HepG2 (cell line): ENCODE data around the gene HIC1. TPM values are rescaled to one million over a fixed set of nuclear protein-coding genes. Genes with fewer than 3 reads are reported as not detected.
A peak's percentile ranks its signal among the peaks of the same experiment; 100 is the strongest.

Experiments
- ATAC-seq: fragments of 200-7000 bp; cut with Tn5 transposase; 3 replicates; pipeline ENCODE4 v1.9.1; 2020; ENCODE audit warnings: mild to moderate bottlenecking, moderate library complexity
- BruUV-seq: library from RNA; stranded (reverse); fragments of 400-500 nt; replicated peaks from 2 replicates; lab custom pipeline; 2021; lab: Mats Ljungman, UMichigan
- CTCF ChIA-PET: fragments of 300-600 bp; formaldehyde crosslinking; extraction: SDS; loops from one replicate; lab custom pipeline; 2021; ENCODE audit warnings: low total read pairs, inconsistent platforms, low intra/inter-chr PET ratio; lab: Yijun Ruan, JAX
- POLR2A ChIA-PET: fragments of 350-600 bp; sonication (Branson Sonifier 250); formaldehyde crosslinking; loops from one replicate; lab custom pipeline; 2020; ENCODE audit warnings: antibody characterized with exemption, inconsistent platforms; lab: Yijun Ruan, JAX
- DNase-seq: peaks from one replicate; pipeline ENCODE4 v3.0.0-alpha.2; 2015; ENCODE audit warnings: low spot score
- FAIRE-seq: peaks from 3 replicates; lab custom pipeline; 2011; peaks lifted over from hg19 to GRCh38; lab: Jason Lieb, UNC
- H2AFZ ChIP-seq: one replicate; pipeline ENCODE4 v1.6.1; 2011; ENCODE audit warnings: low read length, inconsistent platforms
- H3K27ac ChIP-seq: fragments of 300-600 bp; 3 replicates; pipeline ENCODE4 v1.8.0; 2011; ENCODE audit warnings: mixed run types, mild to moderate bottlenecking, mixed read lengths, low read length, inconsistent platforms; ENCODE audit not compliant: insufficient read depth; ENCODE audit errors: extremely low read length
- H3K27me3 ChIP-seq, 2 experiments: fragments of 200-600 bp in 1 of 2; 2 replicates in 1 of 2; 3 replicates in 1 of 2; pipeline versions ENCODE4 v1.6.0 to v1.8.0; 2011; ENCODE audit warnings: low read length in 2 of 2, mild to moderate bottlenecking in 2 of 2, moderate library complexity in 2 of 2, inconsistent platforms in 1 of 2; ENCODE audit not compliant: insufficient read depth in 2 of 2, control insufficient read depth in 1 of 2
- H3K36me3 ChIP-seq, 2 experiments: fragments of 200-600 bp in 1 of 2; replicated peaks in 1 of 2; 2 replicates in 1 of 2; 3 replicates in 1 of 2; pipeline versions ENCODE4 v1.5.1 to v1.8.0; 2011; ENCODE audit warnings: low read length in 2 of 2, inconsistent platforms in 1 of 2; ENCODE audit not compliant: insufficient read depth in 2 of 2, control insufficient read depth in 1 of 2
- H3K4me1 ChIP-seq: 2 replicates; pipeline ENCODE4 v1.5.1; 2012; ENCODE audit warnings: low read length, inconsistent platforms; ENCODE audit not compliant: insufficient read depth
- H3K4me2 ChIP-seq: 2 replicates; pipeline ENCODE4 v1.6.0; 2011; ENCODE audit warnings: low read depth, low read length, inconsistent platforms
- H3K4me3 ChIP-seq, 3 experiments: fragments of 200-600 bp in 1 of 3; sonication (generic), shearing (Covaris generic) in 1 of 3; replicated peaks in 1 of 3; 2 replicates each; pipeline ENCODE4 v1.5.1; 2011 to 2016; ENCODE audit warnings: low read length in 3 of 3, inconsistent platforms in 2 of 3, low read depth in 2 of 3, mild to moderate bottlenecking in 2 of 3, control low read depth in 1 of 3, mixed read lengths in 1 of 3; ENCODE audit not compliant: insufficient read depth in 1 of 3
- H3K79me2 ChIP-seq: one replicate; pipeline ENCODE4 v1.6.1; 2011; ENCODE audit warnings: low read length, inconsistent platforms; ENCODE audit not compliant: insufficient read depth
- H3K9ac ChIP-seq: 2 replicates; pipeline ENCODE4 v1.6.0; 2011; ENCODE audit warnings: mild to moderate bottlenecking, low read depth, low read length, inconsistent platforms; ENCODE audit not compliant: insufficient read depth
- H3K9me3 ChIP-seq: 2 replicates; pipeline ENCODE4 v1.5.1; 2012; ENCODE audit warnings: mild to moderate bottlenecking, low read length
- H4K20me1 ChIP-seq: 2 replicates; pipeline ENCODE4 v1.6.0; 2011; ENCODE audit warnings: inconsistent platforms, mild to moderate bottlenecking, low read length, moderate library complexity; ENCODE audit not compliant: insufficient read depth
- FOXK1 ChIP-seq: sonication (generic); formaldehyde crosslinking; IDR thresholded peaks from 2 replicates; pipeline ENCODE4 v1.4.0; 2020; ENCODE audit warnings: low read depth, missing genetic modification reagents, borderline replicate concordance
- GABPB1 ChIP-seq: IDR thresholded peaks from 2 replicates; pipeline ENCODE4 v1.6.1; 2016; ENCODE audit warnings: mild to moderate bottlenecking, missing genetic modification reagents, moderate library complexity, missing compliant biosample characterization
- GATAD1 ChIP-seq: IDR thresholded peaks from 2 replicates; pipeline ENCODE4 v1.6.1; 2016; ENCODE audit warnings: missing genetic modification reagents, missing compliant biosample characterization
- HNRNPK ChIP-seq: fragments of 200-400 bp; formaldehyde crosslinking; IDR thresholded peaks from 2 replicates; pipeline ENCODE4 v1.6.1; 2018; ENCODE audit warnings: low read length, low read depth, moderate library complexity, mild to moderate bottlenecking; ENCODE audit not compliant: poor library complexity, severe bottlenecking
- IRF2 ChIP-seq: IDR thresholded peaks from 2 replicates; pipeline ENCODE4 v1.6.1; 2018; ENCODE audit warnings: missing genetic modification reagents, missing compliant biosample characterization
- NFATC3 ChIP-seq: sonication (generic); formaldehyde crosslinking; IDR thresholded peaks from 2 replicates; pipeline ENCODE4 v1.5.1; 2020; ENCODE audit warnings: mild to moderate bottlenecking, missing genetic modification reagents
- PITX1 ChIP-seq: sonication (generic); formaldehyde crosslinking; IDR thresholded peaks from 2 replicates; pipeline ENCODE4 v1.5.1; 2020; ENCODE audit warnings: mild to moderate bottlenecking, missing genetic modification reagents
- SYNCRIP ChIP-seq: fragments of 200-400 bp; formaldehyde crosslinking; IDR thresholded peaks from 2 replicates; pipeline ENCODE4 v1.6.1; 2018; ENCODE audit warnings: mild to moderate bottlenecking, low read depth, low read length; ENCODE audit not compliant: insufficient read depth
- XRCC5 ChIP-seq: fragments of 200-400 bp; formaldehyde crosslinking; optimal IDR thresholded peaks from 2 replicates; pipeline ENCODE3; 2017; ENCODE audit warnings: mild to moderate bottlenecking, low read length
- ZFY ChIP-seq: sonication (generic); formaldehyde crosslinking; IDR thresholded peaks from 2 replicates; pipeline ENCODE4 v1.4.0; 2020; ENCODE audit warnings: missing genetic modification reagents
- ZNF12 ChIP-seq: sonication (generic); formaldehyde crosslinking; IDR thresholded peaks from 2 replicates; pipeline ENCODE4 v1.5.0; 2020; ENCODE audit warnings: missing genetic modification reagents
- WGBS: methylation state at CpG from one replicate; pipeline ENCODE4 v1.1.6; 2017; ENCODE audit warnings: low lambda C conversion rate; 5-methylcytosine and 5-hydroxymethylcytosine counted together
- in situ Hi-C: cut with HindIII; loops from 2 replicates; pipeline ENCODE4 v1.10.0; 2017; ENCODE audit warnings: low pct_unique_long_range_greater_than_20kb; ENCODE audit not compliant: extremely low pct_ligation_motif_present
- intact Hi-C: fragments of 100-400 bp; cut with micrococcal nuclease; formaldehyde crosslinking; loops from one replicate; pipeline ENCODE4 v1.10.0; 2022; ENCODE audit not compliant: unreplicated experiment
- polyA plus RNA-seq, 8 experiments: library from polyadenylated mRNA; depleted of rRNA in 3 of 8; stranded (reverse) in 7 of 8; unstranded in 1 of 8; fragments of >200 nt; fragmentation: Illumina TruSeq in 4 of 8; extraction: Trizol in 4 of 8; gene quantifications; 2 replicates each; pipeline versions ENCODE4 v1.2.1 to v1.2.3, GENCODE V29; 2011 to 2016; ENCODE audit warnings: low read depth in 4 of 8, missing spikeins in 1 of 8, mixed read lengths in 1 of 8; ENCODE audit not compliant: insufficient read depth in 1 of 8
- total RNA-seq, 5 experiments: library from RNA; depleted of rRNA; stranded (reverse); fragments of >200 nt; fragmentation: Illumina TruSeq; extraction: Trizol; gene quantifications; 2 replicates each; pipeline ENCODE4 v1.2.3, GENCODE V29; 2016; ENCODE audit warnings: low read depth in 1 of 5
- TF ChIP-seq, protein P1 (sequence below): IDR thresholded peaks from 2 replicates; pipeline ENCODE4 v1.6.1; 2016; ENCODE audit warnings: control low read depth
- TF ChIP-seq, protein P2 (sequence below): IDR thresholded peaks from 2 replicates; pipeline ENCODE4 v1.6.1; 2018; ENCODE audit warnings: missing genetic modification reagents, mild to moderate bottlenecking, missing compliant biosample characterization

The HIC1 gene
- total and polyA plus RNA-seq, 2 of the 13 experiments (the other 11 are each of a cell fraction or from before 2014, with no cell fraction given), result 0.04 to 0.31 TPM

DNA sequence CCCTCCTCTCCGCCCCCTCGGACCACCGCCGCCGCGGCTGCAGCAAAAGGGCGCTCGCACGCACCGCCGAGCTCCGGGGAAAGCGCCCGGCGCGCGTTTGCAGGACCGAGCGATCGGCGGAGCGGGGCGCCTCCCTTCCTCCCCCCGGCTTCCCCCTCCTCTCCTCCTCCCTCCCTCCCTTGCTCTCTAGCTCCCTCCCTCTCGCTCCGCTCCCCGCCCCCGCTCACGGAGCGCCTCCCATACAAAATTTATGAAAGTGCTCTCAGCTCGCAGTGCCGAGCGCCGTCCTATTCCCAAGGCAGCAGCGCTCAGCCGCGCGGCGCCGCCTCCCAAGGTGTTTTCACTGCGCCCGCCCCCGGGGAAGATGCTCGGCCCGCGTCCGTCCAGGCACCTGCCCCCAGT is 29.7 kb upstream of the HIC1 start, which contains the start of gene RTN4RL1:
Gene RTN4RL1, minus strand, starts transcription at position 115 of the 402 bp plus-strand sequence. CDS start 469 bp downstream, outside the sequence.
- Histone ChIP-seq H3K9ac (no peak within 1 kb of the TSS), H3K4me3 (peak within 1 kb of the TSS; percentile 48 to 67 (median 48); a peak in 5 of 6 replicates), H3K4me2 (peak within 1 kb of the TSS; percentile 77), H3K27ac (no peak within 1 kb of the TSS), H3K36me3 (no peaks in the 10 kb centered on the region), H3K27me3 (peaks cover 9 to 59% of the 10 kb centered on the region in 2 experiments), H3K9me3 (no peaks in the 10 kb centered on the region), H2AFZ (no peak within 1 kb of the TSS), H3K4me1 (peaks cover 33% of the 10 kb centered on the region), H4K20me1 (no peaks in the 10 kb centered on the region), H3K79me2 (no peaks in the 10 kb centered on the region)
- ATAC-seq (no peak; the same call in 2 of the 3 replicates), DNase-seq (no peak), FAIRE-seq (no peak)
- in situ Hi-C loops (loop anchor here (5.0 to 25.0 kb wide), 2 partner anchors 118 to 313 kb away; partner anchors contain the start of genes TLCD2 and WDR81), intact Hi-C loops (loop anchor here (10.0 kb wide), 2 partner anchors 50 to 140 kb away; no protein-coding TSS in a partner anchor)
- TF ChIP-seq HNRNPK (peak; percentile 74), SYNCRIP (no peak), NFATC3 (CRISPR knock-in tag) (no peak)
- POLR2A ChIA-PET, result interaction anchor here (2.5 to 2.8 kb wide), 2 partner anchors 28 to 116 kb away, joined by 18 read pairs; no protein-coding TSS in a partner anchor
- BruUV-seq, result no TSS peak
- CTCF ChIA-PET, result interaction anchor here (1.7 to 2.5 kb wide), 2 partner anchors 116 to 143 kb away, joined by 6 to 31 read pairs; no protein-coding TSS in a partner anchor
- WGBS, result 1% methylated on average over 21 of the region's 47 CpGs

DNA sequence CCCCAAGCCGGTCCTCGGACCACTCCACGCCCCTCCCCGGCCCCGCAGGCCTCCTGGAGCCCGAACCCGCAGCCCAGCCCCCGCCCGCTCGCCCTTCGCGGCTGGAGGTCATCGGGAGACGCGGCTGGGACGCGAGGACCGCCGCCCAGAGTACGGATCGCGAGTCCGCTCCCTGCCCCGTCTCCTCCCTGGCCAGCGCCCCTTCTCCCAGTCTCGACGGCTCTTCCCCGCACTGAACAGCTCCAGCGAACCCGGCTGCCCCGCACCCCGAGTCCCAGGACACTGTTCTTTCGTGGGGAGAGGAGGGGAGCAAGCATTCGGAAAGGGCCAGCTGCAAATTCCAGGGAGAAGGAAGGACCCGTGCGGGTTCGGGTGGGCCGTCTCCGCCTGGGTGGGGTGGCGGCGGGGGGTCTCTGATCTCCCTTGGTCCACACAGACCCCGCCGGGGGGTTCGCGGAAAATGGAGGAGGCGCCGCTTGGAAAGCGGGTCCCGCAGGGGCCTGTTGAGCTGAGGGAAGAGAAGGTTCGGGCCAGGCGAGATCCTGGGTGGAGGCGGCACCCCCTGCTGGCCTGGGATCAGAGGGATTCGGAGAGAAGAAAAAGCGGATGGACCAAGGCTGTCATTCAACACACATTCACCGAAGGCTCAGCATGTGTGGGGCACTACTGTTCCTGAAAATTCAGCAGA is 29.1 kb upstream of the HIC1 start:
- H3K4me3 ChIP-seq, result peak overlapping the region; percentile 48 to 67 (median 48); a peak in 4 of 6 replicates
- no peak overlapping the region for H3K9ac ChIP-seq
- peaks cover 35% of the 10 kb centered on the region for H3K4me1 ChIP-seq
- ChIA-PET POLR2A (interaction anchor here (2.5 to 2.8 kb wide), 2 partner anchors 28 to 117 kb away, joined by 18 read pairs; no protein-coding TSS in a partner anchor), CTCF (interaction anchor here (1.7 to 2.5 kb wide), 2 partner anchors 116 to 144 kb away, joined by 6 to 31 read pairs; no protein-coding TSS in a partner anchor)
- no peaks in the 10 kb centered on the region for H3K36me3 ChIP-seq
- ATAC-seq, result peak; percentile 50
- peaks cover 2% of the 10 kb centered on the region for H3K79me2 ChIP-seq
- 2% methylated on average over 19 of the region's 55 CpGs for WGBS
- no peak overlapping the region for H3K27ac ChIP-seq
- peak; percentile 60 for DNase-seq
- in situ Hi-C loops (loop anchor here (5.0 to 25.0 kb wide), 2 partner anchors 118 to 313 kb away; partner anchors contain the start of genes TLCD2 and WDR81), intact Hi-C loops (loop anchor here (1.0 to 10.0 kb wide), 3 partner anchors 51 to 141 kb away; no protein-coding TSS in a partner anchor)
- peaks cover 2% of the 10 kb centered on the region; the same call in 1 of the 2 replicates for H4K20me1 ChIP-seq
- H3K9me3 ChIP-seq, result no peaks in the 10 kb centered on the region
- H2AFZ ChIP-seq, result no peak overlapping the region
- H3K4me2 ChIP-seq, result peak overlapping the region; percentile 77
- peaks cover 9 to 54% of the 10 kb centered on the region in 2 experiments for H3K27me3 ChIP-seq
- FAIRE-seq, result peak; percentile 83
- BruUV-seq, result no TSS peak
- TF ChIP-seq ZNF12 (CRISPR knock-in tag) (0 out of 2 replicates have a peak, but pooled peaks have one; percentile 38), ZFY (CRISPR knock-in tag) (peak; percentile 58; the same call in 1 of the 2 replicates), GATAD1 (0 out of 2 replicates have a peak, but pooled peaks have one; percentile 36), PITX1 (CRISPR knock-in tag) (peak; percentile 48; the same call in 1 of the 2 replicates), FOXK1 (CRISPR knock-in tag) (0 out of 2 replicates have a peak, but pooled peaks have one; percentile 12), XRCC5 (peak; percentile 81), GABPB1 (peak; percentile 28; the same call in 1 of the 2 replicates), IRF2 (CRISPR knock-in tag) (0 out of 2 replicates have a peak, but pooled peaks have one; percentile 27)
- TF ChIP-seq, protein P1, sequence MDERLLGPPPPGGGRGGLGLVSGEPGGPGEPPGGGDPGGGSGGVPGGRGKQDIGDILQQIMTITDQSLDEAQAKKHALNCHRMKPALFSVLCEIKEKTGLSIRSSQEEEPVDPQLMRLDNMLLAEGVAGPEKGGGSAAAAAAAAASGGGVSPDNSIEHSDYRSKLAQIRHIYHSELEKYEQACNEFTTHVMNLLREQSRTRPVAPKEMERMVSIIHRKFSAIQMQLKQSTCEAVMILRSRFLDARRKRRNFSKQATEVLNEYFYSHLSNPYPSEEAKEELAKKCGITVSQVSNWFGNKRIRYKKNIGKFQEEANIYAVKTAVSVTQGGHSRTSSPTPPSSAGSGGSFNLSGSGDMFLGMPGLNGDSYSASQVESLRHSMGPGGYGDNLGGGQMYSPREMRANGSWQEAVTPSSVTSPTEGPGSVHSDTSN (CRISPR knock-in tag), result 0 out of 2 replicates have a peak, but pooled peaks have one; percentile 30
- TF ChIP-seq, protein P2, sequence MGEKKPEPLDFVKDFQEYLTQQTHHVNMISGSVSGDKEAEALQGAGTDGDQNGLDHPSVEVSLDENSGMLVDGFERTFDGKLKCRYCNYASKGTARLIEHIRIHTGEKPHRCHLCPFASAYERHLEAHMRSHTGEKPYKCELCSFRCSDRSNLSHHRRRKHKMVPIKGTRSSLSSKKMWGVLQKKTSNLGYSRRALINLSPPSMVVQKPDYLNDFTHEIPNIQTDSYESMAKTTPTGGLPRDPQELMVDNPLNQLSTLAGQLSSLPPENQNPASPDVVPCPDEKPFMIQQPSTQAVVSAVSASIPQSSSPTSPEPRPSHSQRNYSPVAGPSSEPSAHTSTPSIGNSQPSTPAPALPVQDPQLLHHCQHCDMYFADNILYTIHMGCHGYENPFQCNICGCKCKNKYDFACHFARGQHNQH, result peak; percentile 29; the same call in 1 of the 2 replicates
